ENCODE results near the gene NFATC3.

The NFATC3 gene

DNA sequence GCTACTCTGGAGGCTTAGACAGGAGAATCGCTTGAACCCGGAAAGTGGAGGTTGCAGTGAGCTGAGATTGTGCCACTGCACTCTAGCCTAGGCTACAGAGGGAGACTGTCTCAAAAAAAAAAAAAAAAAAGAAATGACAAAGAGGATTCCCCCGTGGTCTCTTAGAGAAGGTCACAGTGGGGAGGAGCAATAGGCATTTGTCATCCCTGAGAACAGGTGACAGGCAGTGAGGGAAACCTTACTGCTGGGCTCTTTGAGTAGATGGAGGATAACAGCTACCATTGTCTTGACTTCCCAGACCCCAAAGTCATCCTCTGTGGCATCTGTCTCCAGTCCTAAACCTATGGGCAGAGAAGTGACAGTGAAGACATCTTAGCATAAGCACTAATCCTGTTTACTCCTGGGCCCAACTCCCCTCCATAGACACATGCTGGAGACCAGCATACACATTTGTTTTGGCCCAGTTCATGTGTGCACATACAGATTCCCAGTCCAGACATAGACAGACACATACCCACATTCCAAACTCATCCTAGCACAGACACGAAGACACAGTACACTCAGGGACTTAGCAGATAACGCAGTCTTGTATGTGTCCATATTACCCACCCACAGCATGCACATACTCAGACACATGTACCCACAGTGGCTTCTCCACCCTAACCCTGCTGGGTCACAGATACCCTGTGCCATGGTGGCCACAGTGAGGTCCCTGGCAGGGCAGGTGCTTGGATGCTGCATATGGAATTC, 148.1 kb downstream of the NFATC3 start:
- DNase-seq = no peak

DNA sequence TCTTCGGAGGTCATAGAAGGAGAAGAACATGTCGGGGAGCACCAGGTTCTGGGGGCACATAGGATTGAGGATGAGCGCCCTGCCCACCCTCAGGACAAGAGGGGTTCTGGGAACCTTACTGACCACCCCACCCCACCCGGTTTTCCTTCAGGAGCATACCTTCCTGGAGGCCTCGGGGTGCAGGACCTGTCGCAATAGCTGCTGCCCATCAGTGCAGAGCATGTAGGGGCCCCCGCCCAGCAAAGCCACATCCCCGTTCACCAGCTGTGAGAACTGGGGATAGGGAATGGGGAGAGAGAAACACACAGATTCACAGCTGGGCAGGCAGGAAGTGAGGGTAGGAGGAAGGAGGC, 148.6 kb downstream of the NFATC3 start:
- no peak for DNase-seq

DNA sequence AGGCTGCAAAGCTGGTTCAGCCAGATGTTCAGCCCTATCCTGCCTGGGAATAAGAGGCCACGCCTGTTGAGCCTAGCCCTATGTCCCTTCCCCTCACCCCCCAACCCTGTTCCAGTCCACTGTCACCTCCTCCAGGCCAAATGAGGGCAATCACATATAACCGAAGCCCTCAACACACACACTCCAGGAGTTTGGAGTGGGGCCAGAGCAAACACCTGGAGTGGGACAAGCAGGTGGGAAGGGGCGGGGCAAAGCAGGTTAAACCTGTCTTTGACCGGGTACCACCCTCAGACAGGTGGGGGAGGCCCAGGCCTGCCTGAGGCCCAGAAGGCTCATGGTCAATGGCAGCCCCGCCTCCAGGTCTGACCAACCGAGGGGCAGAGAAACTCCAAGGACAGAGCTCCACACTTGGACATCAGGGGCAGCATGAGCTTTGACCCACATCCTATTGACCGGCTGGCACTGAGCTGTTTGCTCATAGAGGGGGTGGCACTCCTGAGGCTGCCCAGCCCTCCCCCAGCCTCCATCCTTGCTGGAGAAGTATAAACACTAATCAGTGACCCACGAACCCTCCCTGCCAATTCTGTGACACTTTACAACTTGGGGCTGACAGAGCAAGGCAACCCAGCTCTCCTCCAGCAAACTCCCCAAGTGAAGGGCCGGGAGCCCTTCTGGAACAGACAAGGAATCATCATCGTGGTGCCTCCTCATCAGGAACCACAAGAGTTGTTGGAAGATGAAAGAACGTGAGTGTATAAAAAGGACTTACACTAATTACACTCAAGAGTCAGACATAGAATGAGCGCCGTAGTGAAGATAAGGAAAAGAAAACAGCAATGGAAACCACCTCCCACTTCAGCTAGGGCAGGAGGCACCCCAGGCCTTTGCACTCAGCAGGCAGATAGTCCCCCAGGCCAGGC, 149.3 kb downstream of the NFATC3 start:
- no peak for DNase-seq

DNA sequence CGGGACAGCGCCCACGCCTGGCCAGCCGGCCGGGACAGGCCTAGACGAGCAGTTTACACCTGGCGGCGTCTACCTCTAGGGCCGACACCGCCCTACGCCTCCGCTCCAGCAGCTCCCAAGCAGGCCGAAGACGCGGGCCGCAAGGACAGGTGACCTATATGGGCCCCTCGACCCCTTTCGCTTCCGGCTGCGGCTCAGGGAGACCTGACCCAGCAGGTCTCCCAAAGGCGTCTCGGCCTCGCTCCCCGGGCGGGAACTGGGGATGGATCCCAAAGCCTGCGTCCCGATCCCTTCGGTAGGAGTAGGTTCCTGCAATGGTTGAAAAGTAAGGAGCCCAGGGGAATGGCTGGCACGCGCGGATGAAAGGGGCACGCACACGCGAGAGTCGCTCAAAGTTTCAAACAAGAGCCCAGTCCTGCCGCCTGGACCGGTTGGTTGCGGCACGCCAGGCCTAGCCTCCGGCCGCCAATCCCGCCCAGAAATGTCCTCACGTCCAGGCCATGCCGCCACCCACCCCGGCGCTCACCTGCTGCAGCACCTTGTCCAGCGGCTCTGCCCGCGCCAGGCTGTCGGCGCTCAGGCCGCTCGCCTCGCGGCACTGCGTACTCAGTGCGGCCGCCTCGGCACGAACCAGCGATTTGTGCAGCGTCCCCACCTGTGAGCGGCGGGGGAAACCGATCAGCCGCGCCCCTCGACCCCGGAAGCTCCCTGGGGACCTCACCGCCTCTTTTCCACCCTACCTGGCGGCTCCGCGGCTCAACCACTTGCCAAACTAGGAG, 150.1 kb downstream of the NFATC3 start:
- no peak for DNase-seq

DNA sequence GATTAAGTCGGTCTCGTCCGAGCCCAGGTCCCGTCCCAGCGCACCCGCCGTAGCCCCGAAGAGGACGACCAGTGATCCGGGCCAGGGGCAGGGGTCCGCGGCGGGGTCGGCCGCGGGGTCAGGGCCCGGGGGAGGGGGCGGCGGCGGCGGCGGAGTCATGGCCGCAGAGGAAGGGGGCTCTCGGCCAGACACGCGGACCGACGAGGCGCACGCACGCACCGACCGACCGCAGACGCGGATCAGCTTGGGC, 150.6 kb downstream of the NFATC3 start, which contains the start of gene ESRP2:
Gene ESRP2 (minus strand): TSS at position 241 of the 250 bp plus-strand sequence. CDS start 82 bp downstream, at position 159.
- no peak for DNase-seq

DNA sequence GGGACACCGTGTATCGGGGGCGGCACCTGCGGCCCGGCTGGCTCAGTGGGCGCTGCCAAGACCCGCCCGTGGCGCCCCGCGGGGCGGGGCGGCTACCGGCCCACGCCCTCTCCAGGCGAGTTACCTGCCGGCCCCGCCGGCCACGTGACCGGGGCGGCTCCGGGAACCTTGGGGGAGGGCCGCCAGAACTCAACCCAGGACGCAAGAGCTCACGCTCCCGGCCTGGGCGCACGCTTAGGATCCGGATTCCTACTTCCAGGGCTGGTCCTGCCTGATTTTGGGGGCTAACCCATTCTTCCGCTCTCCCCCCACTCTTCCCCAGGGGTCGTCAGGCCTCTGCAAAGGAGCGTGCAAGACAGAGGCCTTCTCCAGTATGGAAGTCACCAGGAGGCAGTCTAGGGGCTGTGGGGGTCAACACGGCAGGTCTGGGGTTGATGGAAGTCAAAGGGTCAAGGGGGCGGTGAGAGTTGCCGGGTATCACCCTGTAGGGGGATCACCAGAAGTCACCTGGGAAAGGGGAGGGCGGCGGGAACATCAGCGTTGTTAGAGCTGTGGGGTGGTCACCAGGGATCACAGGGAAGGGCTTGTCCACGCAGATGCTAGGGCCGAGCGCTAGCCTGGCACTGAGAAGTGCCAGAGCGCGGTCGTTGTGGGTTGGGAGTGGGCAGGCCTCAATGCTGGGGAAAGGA, 151.1 kb downstream of the NFATC3 start:
- DNase-seq = peak; percentile 12

DNA sequence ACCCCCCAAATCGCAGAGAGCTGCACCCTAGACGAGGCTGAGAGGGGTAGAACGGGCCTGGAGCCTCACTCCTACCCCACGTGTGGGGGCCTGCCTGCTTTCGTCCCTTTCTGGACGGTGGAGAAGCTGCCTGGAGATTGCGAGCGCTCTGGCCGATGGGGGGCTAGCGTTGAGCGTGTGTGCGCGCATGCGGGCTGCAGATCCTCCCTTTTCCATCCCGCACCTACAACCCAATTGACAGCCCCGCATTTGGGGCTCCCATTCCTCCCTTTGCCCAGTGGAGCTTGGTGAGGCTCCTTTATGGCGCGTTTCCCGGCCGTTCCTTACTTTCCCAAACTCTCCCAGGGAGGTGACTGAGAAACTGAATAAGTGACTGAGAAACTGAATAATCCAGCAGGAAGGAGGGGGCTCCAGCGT, 151.7 kb downstream of the NFATC3 start:
- no peak for DNase-seq

DNA sequence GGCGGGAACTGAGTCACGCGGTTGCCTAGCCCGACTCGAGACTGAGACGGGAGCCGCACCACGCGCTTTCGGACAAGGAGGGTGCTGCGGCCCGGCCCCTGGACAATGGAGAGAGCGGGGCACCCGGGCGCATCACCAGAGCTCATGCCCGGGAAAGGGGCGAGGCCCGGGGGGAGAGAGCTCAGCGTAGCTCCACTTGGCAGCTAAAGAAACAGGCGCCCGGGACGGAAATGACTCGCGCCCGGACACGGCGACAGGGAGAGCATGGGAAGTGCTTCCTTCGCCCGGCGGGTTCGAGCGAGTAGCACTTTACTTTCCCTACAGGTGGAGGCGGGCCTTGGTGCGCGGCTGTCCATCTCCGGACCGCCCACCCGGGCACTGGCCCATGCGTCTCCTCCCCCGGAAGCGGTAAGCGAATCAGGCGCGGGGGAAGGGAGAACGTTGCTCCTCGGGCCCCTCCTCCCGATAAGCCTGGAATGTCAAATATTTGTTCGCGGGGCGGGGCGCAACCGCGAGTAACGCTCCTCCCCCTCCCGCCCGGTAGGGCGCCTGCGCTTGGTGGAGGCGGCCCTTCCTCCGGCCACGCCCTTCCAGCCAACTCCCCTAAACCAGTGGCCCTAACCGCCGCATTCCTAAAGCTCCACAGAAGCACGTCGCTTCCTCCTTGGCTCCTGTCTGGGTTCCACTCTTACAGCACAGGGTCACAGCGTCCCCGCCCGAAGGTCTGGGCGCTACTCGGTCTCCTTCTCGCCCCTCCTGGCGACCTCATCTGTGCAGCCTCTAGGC, 152.3 kb downstream of the NFATC3 start:
- DNase-seq = peak; percentile 87

DNA sequence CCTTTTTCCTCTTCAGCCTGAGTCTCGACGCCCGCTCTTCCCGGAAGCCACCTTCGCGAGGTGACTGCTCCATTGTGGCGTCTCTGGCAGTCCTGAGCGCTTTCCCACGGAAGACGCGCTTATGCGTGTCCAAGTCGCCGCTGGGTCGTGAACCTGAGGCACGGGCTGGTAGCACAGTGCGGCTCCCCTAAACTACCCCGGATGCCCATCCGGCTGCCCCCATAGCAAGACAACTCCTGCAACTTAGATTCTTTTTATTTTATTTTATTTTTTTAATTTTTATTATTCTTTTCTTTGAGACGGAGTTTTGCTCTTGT, 152.8 kb downstream of the NFATC3 start:
- no peak for DNase-seq

DNA sequence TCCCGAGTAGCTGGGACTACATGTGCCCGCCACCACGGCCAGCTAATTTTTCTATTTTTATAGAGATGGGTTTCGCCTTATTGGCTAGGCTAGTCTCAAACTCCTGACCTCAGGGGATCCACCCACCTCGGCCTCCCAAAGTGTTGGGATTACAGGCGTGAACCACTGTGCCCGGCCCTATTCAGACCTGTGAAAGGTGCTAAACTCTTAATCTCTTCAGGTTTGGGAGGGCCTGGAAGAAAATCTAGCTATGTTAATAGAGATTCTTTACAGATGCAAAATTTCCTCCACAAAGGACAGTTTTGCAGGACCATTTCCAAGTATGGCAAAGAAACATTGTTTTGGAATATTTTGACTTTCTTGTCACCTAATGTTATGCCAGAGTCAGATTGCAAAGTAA, 156.9 kb downstream of the NFATC3 start:
- DNase-seq = no peak

DNA sequence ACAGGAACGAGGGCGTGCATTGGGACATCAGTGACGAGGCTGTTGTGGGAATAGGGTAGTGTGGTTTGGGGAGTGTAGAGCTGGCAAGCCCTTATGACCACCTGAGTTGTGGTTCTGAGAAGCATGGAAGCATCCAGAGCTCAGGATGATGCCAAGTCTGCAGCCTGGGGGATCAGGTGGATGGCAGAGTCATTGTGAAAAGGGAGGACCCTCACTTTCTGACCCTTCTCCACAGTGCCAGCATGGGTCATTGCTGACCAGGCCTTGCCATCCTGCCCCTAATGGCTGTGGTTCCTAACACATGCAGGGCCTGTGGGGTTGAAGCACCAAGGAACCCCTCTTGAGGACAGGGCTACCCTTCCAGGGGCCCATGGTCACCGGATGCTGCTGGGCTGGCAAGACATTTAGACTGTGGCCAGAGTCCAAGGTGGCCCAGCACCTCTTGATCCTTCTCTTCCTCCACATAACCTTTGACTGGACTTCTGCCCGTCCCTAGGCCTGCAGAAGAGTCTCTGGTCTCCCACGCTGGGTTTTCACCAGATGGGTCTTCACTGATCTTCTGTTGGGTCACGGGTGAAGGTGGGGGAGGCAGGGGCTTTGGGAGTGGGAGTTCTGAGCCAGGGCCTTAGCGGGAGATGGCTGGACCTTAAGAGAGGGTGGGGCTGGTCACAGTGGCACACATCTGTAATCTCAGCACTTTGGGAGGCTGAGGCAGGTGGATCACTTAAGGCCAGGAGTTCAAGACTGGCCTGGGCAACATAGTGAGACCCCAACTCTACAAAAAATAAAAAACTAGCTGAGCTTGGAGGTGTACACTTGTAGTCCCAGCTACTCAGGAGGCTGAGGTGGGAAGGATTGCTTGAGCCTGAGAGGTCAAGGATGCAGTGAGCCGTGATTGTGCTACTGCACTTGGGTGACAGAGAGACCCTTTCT, 158.0 kb downstream of the NFATC3 start:
- DNase-seq = no peak

DNA sequence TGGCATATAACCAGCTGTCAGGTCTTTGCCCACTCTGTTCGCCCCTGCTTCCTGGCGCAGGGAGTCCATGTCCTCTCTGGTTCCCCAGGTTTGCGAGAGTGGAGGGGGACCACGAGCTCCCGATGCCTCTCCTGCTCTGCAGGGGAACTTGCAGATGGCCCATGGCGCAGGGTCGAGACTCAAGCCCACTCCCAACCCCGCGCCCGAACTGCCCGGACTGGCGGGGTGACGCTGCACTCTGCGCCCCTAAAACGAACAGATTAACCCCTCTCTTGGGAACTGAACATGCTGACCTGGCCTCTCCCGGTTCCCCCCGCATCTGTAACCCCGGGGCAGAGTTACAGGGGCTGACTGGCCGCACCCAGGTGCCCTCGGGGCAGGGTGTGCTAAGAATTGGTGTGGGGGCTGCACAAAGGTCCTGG, 159.3 kb downstream of the NFATC3 start:
- no peak for DNase-seq

DNA sequence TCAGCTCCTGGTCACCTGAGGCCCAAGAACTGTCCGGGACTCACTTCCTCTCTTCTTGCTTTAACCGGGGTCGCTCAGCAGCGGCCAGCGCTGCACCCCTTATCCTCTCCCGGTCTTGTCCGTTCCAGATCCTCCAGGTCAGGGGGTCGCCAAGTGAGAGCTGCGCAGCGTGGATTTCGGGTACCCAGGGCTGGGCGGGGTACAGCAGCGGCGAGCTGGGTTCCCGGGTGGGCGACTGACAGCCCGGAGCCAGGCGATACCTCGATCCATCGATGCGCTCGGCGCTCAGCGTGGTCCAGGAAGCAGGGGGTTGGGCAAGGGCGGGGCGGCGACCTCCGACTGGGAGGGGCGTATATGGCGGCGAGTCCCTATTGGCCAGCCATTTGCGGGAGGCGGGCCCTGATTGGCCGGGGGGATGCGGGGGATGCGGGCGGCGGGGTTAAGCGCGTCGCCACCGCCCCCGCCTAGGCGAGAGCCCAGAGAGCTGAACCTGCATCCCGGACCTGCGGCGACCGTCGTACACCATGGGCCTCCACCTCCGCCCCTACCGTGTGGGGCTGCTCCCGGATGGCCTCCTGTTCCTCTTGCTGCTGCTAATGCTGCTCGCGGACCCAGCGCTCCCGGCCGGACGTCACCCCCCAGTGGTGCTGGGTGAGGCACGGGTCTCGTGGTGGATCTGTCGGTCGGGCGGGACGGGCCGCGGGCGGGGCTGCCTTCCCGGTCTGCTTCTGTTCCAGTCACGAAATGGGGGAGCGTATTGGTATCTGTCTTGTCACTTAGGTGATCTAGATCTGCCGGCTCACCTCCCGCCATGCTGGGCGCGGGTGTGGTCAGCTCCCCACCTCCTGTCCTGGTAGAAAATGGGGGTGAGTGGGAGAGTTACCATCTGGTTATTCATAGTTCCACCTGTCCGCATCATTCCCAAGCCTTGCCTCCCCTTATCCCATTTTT, 160.0 kb downstream of the NFATC3 start, which contains the start of gene PLA2G15:
Gene PLA2G15 (plus strand): TSS at position 471 of the 951 bp plus-strand sequence. CDS start 54 bp downstream, at position 525.
- peak; percentile 94 for DNase-seq

DNA sequence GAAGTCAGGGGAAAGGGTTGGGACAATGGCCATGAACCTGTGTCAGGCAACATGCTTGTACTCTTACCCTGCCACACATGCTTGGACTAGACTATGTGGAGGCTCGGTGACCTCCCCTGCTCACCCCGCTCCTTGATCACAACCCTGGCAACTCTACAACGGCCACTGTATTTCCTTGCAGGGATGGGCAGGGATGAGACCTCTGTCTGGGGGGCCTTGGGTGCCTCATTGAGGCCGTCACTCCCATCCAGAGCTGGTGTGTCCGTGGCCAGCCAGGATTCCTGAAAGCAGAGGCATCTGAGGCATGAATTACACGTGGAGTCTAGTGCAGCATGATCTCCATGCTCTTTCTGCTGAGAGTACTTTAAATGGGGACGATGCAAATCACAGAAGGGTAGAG, 161.0 kb downstream of the NFATC3 start:
- no peak for DNase-seq

DNA sequence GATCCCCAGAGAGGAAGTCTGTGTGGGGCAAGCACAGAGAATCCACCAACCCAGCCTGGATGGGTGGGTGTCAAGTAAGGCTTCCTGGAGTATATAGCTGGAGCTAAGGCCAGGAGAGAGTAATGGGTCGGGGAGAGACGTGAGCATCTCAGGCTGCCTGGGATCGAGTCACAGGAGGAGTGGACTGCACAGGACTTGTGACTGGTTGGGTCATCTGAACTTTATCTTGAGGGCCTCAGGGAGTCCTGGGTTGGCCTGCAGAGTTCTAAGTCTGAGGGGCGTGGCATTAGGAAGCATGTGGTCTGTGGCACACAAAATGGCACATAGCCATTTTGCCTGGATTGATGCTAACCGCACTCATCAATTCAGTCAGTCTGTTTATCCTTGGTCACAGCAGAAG, 161.5 kb downstream of the NFATC3 start:
- no peak for DNase-seq

DNA sequence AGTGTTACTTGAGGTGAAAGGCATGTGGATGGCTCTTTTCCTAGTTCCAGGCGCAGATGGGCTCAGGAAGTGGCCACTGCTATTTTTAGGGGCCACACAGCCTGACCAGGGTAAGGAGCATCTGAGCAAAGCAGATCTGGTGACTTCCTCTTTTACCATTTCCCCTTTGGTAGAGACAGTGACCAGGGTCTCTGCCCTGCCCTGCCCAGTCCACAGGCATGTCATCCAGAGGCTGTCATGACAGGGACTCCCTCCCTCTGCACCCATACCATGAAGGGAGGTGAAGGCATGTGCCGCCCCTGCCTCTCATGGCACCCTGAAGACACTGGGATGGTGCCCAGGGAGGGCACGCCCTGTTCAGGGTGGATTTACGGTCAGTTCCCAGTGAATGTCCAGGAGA, 162.2 kb downstream of the NFATC3 start:
- no peak for DNase-seq

DNA sequence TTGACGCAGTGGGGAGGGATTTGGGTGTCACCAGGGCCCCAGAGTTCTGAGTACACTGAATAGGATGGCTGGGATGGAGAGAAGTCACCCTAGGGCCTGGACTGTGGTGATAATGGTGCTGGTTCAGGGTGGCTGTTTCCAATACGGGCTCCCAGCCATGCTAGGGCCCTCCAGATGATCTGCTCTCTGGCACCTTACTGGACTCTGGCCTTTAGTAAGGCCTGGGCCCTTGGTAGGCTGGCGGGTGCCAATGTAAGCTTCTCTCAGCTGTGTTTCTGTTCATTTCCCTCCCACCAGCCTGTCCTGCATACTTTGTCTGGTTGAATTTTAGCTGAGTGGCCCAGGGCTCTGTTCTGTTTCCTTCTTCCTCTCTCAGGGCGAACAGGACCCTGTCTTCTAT, 162.8 kb downstream of the NFATC3 start:
- DNase-seq = no peak

DNA sequence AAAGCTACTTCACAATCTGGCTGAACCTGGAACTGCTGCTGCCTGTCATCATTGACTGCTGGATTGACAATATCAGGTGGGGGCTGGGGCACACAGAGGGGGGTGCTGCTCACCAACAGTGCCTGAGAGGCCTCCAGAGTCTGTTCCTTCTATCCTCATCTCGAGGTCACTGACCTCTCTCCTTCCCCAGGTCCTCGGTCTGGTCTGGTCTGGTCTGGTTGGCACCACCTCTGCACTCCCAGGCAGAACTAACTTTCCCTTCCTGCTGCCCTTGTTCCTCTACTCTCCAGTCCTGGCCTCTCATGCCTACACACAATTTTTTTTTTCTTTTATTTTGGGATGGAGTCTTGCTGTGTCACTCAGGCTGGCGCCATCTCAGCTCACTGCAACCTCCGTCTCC, 164.2 kb downstream of the NFATC3 start:
- DNase-seq = no peak

DNA sequence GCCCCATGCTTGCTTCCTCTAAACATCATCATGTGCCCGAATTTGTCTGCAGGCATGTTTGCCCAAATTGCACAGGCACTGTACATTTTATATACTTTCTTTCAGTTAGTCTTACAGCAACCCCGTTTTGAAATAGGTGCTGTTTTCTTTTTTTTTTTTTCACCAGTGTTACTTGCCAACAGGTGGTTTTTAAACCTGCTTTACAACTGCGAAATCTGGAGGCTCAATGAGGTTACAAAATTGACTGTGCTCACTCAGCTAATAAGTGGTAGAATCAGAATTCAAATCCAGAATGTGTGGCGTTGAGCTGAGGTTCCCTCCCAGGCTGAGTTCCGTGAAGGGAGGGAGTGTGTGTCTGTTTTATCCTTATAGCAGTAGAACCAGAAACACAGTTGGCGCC, 165.8 kb downstream of the NFATC3 start:
- no peak for DNase-seq

DNA sequence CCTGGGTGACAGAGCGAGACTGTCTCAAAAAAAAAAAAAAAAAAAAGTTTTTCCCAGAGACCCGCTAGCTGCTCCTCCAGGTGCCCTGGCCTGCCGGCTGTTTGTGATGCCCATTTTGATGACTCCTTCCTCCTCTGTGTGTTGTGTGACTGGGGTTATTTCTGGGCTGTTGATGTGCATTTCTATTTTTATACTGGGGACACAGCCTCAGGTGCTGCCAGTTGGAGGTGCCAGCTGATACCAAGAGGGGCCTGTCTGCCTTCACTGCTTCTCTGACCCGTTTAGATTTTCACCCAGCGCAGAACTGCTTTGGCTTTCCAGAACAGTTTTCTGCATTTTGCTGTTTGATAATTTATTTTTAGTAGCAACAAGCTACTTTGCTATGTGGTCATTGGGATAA, 166.7 kb downstream of the NFATC3 start:
- no peak for DNase-seq

All from stimulated activated naive CD4-positive, alpha-beta T cell treated with Interleukin-2 at 50 U/mL for 16 hours (primary cell).